HG03064 (cell line): Measurements from ENCODE around the gene OPCML.

Source experiments
- ATAC-seq: cut with Tn5 transposase; IDR thresholded peaks from one replicate; pipeline ENCODE4 v1.9.1; 2021; ENCODE audit warnings: low read depth; ENCODE audit not compliant: unreplicated experiment

OPCML gene

GRCh38 chr11:133541720-133542095 is 9.4 kb upstream of the OPCML start:
- no peak for ATAC-seq

DNA sequence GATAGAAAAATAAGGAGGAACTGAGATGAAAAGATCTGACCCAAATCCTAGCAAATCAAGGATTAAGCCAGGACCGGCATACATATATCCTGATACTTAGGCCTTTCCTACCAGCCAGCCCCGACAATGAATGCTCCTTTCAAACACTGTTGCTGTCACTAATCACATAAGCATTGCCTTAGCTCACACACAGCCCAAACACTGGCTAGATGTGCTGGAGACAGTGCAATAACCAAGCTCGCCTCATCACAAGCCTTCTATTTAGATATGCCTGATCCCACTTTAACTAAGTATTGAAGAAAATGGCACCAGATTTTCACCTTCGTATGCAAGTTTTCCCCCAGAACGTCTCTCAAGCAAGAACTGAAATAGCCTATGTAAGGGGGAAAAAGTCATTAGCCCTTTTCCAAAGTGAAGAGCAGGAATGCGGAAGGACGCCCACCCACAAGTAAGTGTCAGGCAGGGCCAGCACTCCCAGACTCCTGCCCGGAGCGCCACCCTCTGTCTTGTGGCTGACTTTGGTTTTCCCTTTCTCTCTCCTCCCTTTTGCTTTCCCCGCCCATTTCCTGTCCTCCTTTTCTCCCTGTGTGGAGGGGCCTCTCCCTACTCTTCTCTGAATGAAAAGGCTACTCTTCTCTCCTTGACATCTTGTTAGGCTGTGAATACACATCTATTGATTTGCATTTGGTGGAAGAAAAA is 8.9 kb upstream of the OPCML start:
- ATAC-seq: no peak

GRCh38 chr11:133536198-133536597 is 3.9 kb upstream of the OPCML start:
- ATAC-seq: no peak

- no peak for ATAC-seq
Measured at GRCh38 chr11:133533205-133533604, 904 bp upstream of the OPCML start.

GRCh38 chr11:133531458-133531857 is 843 bp downstream of the OPCML start:
- no peak for ATAC-seq

DNA sequence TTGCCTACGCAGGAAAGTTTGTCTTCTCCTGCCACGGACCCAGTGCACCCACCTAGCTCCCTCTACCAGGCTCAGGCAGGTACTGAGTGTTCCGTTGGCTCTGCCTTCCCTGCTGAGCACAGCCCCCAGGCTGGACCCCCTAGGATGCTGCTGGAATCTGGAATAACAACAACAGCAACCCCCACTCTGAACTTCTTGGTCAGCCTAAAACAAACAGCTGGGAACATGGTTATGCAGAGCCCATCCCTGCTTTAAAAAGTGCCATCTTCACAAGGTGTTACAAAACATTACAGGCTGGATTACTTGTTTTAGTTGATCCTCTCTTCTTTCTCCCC is 1.8 kb downstream of the OPCML start:
- ATAC-seq: no peak

DNA sequence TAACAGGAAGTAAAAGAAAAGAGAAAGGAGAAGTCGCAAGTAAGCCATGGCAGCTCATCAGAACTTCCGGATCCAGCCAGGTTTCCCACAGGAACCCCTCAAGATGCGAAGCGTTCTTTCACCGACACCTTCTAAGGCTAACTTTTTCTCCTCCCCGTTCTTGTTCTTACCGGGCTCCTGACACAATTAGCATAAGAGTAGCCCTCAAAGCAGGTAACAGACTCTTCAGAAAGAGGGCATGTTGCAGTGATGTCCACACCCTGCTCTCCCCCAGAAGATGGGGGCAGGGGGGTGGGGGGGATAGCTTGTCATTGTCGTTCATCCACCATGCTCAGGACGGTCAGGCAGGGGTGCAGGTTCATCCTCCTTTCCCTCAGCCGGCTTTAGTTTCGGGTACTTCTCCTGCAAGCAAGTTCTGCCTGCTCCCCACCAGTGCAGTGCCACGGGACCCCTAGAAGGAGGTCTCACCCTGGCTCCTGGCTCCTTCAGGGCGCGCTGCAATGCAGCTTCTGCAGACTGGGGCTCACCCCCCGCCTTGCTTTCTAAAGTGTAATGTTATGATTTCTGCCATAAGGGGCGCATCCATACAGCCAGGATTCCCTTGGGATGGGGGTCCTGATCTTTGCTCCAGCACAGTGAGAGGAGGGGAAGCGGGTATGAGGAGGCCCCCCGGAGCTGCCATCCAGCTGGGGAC is 2.3 kb downstream of the OPCML start:
- no peak for ATAC-seq

GRCh38 chr11:133526790-133527189 is 5.5 kb downstream of the OPCML start:
- no peak for ATAC-seq

DNA sequence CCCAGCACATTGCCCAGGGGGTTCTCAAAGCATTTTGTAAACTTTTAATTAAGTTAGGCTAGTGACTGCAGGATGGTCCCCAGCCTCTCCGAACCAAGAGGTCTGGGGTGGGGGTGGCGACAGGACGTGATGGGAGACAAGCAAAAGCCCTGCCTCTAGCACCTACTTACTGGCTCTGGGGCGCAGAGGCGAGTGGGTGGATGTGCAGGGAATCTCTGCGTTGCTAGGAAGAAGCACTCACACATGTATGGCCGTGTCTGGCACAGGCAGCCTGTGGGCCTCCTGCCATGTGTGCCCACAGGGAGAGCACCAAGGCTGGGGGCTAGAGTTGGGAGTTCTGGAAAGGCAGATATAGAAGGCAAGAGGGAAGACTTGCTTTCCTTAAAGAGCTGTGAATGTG is 6.3 kb downstream of the OPCML start:
- no peak for ATAC-seq

DNA sequence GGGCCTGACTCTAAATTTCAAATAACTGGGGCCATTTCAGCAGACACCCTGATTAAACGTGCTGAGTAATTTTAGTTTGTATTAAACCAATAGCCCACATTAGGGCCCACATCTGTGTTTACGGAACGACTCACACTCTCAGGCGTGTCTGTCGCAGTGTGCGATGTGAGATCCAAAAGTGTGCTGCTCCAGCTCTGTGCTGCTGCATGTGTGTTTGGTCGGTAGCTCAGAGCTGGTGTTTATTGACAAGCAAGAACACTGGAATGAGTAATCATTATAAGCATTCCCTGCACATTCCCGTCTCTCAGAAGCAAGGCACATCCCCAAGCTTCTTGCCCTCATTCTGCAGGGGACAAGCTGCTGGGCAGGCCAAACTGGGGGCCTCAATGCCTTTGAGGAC is 7.8 kb downstream of the OPCML start:
- no peak for ATAC-seq

GRCh38 chr11:133522344-133522743 is 10.0 kb downstream of the OPCML start:
- ATAC-seq: no peak

GRCh38 chr11:133521502-133521901 is 10.8 kb downstream of the OPCML start:
- ATAC-seq: no peak

- no peak for ATAC-seq
Measured at GRCh38 chr11:133520707-133521106, 11.6 kb downstream of the OPCML start.

- no peak for ATAC-seq
Measured at GRCh38 chr11:133519560-133519959, 12.7 kb downstream of the OPCML start.

GRCh38 chr11:133518702-133519264 is 13.5 kb downstream of the OPCML start:
- no peak for ATAC-seq

DNA sequence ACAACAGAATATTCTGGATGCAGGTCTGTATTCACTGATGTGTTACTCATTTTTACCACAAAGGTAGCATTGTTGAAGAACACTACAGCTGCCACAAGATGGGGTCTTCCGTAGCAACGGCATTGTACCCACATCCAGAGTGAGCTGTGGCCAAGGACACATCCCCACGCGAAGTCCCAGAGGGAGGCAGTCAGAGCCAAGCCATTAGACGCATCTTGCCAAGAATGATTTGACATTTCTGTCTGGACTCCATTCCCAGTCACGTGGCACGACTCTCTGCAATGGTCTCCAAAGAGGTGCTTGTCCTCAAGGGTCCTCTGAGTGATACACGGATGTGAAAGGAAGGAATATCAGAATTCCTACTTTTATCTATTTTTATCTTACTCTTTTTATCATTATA is 15.5 kb downstream of the OPCML start:
- no peak for ATAC-seq

DNA sequence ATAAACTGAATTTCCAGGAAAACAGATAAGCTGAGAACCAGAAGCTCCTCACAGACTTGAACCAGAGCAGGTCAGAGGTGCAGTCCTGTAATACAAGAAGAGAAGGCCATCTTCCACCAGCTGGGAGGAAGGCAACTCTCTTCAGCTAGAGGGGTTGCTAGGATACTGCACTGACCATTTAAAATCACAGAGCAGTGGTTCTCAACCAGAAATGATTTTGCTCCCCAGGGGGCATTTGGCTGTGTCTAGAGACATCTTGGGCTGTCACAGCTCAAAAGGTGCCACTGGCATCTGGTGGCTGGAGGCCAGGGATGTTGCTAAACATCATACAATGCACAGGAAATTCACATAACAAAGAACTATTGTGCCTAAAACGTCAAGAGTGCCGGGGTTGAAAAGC is 17.2 kb downstream of the OPCML start:
- ATAC-seq: no peak

- ATAC-seq: no peak
Measured at GRCh38 chr11:133509924-133510697, 22.2 kb downstream of the OPCML start.

GRCh38 chr11:133508468-133508867 is 23.8 kb downstream of the OPCML start:
- no peak for ATAC-seq

- no peak for ATAC-seq
Measured at GRCh38 chr11:133507185-133507584, 25.1 kb downstream of the OPCML start.

DNA sequence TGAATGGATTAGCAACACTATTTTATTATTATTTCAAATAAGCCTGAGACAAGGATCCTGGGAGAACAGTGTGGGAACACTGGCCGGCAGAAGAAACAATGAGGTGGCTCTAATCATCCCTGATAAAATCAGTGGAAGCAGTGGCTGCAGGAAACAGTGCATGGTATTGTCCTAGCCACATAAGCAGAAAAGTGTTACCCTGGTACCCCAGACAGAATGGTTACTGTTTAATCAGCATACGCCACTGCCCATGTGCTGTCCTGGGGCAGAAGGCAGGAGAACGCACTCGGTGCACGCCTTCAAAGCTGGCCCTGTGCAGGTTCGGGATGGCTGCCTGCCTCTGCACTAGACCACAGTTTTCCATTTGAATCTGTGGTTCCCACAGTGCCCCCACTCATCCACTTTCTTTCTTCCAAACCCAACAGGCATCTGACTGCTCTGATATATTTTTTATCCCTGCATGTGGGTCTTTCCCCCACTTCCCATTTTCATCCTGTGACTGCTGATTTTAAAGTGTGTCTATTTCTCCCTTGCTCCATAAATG is 25.7 kb downstream of the OPCML start:
- no peak for ATAC-seq
